IPS-18c (cell line): ENCODE measurements around the gene KANSL1L.

Experiments used
- H3K4me3 ChIP-seq: 2 replicates; pipeline ENCODE4 v1.7.0; 2013; ENCODE audit warnings: low read depth, mild to moderate bottlenecking, low read length, moderate library complexity; ENCODE audit not compliant: insufficient read depth
- H3K9me3 ChIP-seq: one replicate; pipeline ENCODE4 v1.6.1; 2013; ENCODE audit warnings: mild to moderate bottlenecking, low read length, moderate library complexity; ENCODE audit not compliant: control insufficient read depth, insufficient read depth

The KANSL1L gene

DNA sequence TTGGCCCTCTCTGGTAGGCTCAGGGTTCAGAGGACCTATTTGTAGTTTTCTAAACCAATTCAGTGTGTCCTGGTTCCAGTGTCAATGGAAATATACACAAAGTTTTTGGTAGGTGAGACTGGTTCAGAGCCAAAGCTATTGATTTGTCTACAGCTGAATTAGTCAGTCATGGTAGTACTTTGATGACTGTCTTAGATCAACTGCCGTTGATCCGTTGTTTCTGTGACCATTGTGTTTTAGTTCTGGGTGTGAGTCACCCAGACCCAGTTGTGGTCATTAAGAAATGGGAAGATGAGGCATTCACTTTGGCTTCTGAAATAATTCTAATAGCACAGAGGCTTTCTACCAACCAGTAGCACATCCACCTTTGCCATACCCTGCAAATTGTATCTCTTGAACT lies 184.8 kb downstream of the KANSL1L start:
- no peak overlapping the region for H3K4me3 ChIP-seq
- H3K9me3 ChIP-seq = no peaks in the 10 kb centered on the region

DNA sequence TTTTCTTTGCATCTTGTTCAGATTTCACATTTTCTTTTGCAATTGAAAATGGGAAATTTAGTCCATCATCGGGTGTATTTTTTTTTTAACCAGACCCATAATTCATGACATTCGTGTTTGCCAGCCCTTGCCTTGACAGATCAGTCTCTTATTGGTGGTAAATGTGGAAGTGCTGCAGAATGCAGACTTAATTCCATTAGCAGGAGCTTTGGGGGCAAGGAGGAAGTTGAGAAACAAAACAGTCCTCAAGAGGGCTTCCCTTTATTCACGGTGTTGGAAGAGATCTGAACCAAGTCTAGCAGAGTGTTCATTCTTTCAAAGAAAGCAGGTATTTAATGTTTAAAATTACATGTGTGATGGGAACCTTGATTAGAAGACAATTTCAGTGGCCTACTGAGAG lies 185.3 kb downstream of the KANSL1L start:
- Histone ChIP-seq H3K9me3 (no peaks in the 10 kb centered on the region), H3K4me3 (no peak overlapping the region)

DNA sequence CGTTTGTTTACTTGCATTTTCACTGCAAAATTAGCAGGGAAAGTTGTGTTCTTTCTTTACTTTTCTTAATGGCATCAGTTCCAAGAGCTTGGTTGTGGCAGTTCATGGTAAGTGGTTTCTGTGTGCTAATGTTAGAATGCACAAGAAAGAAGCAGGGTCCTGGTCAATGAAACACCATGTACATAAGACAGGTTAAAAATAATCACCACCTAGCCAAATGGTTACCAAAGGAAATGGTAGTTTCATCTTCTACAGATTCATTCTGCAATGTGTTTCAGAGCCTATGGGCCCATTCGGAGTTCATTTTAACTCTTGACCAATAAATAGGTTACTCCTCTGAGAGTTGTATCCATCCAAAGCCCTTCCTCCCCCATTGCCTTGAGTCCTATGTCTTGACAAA lies 186.9 kb downstream of the KANSL1L start:
- no peaks in the 10 kb centered on the region for H3K9me3 ChIP-seq
- H3K4me3 ChIP-seq = no peak overlapping the region

DNA sequence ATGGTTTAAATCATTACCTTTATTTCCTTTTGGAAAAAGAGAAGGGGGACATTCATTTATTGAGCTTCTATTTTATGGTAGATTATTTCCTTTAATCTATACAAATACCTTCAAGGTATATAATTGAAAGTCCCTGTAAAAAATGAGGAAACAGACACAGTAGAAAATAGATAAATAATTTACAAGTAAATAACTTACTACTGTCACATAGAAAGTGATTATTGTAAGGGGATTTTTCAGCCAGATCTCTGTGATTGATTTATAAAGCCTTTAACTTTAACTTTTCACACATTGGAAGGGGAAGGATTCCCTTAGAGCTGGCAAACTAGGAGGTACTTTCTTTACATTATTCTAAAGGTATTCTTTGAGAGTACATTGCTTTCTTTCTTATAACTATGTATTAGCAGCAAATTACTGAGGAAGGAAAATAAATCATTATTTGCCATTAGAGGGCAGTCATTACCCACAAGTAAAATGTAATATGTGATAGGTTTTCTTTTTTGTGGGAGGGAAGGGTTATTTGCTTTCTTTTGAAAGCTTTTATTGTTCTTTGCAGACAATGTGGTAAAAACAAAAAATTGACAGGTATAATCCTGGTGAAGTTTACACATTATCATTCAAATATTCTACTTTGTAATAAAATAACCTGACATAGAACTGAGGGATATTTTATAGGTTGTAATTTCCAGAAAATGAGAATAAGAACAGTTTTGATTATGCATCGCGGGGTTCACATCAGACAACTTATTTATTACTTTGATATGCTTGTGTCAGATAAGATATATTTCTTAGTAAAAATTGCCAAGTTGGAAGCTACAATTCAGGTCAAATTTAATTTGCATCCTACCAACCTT lies 193.6 kb downstream of the KANSL1L start:
- Histone ChIP-seq H3K4me3 (no peak overlapping the region), H3K9me3 (no peaks in the 10 kb centered on the region)

DNA sequence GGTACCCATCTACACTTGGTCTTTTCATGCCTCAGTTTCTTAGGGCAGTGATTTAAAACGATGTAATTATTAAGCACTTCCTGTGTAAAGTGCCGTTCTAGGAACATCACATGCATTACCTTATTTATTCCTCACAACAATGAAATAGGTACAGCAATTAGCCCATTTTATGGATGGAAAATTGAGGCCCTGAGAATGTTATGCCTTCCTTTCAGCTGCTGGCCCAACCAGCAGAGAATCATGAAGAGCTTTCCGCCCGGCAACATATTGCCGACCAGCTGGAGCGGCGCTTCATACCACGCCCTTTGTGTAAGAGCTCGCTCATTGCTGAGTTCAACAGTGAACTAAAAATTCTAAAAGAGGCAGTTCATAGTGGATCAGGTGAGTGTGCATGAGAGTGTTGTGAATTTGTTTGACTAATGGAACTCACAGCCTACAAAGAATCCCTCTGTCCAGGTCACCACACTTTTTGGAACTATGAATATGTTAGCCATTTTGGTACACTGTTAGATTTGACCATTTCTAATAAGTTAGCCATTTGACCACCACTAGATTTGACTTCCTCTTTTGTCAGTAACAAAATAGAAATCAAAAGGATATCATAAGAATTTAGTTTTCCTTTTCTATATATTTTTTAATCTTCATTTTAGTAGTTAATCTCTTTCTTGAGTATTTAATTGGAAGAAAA lies 194.4 kb downstream of the KANSL1L start:
- no peak overlapping the region for H3K4me3 ChIP-seq
- no peaks in the 10 kb centered on the region for H3K9me3 ChIP-seq

DNA sequence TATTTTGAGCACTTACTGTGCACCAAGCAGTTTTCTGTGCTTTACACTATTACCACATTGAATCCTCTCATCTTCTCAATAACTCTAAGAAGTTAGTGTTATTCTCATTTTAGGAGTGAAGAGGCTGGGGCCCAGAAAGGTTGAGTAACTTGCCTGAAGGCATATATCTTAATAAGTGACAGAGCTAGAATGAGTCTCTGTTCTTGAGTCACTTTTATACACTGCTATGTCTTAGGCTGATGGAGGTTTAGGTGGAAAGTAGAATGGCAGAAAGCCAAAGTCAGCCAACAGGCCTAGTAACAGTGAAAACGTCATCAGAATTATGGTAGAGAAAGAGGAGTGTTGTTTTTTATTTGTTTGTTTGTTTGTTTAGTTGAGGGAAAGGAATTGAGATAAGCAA lies 196.6 kb downstream of the KANSL1L start:
- Histone ChIP-seq H3K4me3 (no peak overlapping the region), H3K9me3 (no peaks in the 10 kb centered on the region)

DNA sequence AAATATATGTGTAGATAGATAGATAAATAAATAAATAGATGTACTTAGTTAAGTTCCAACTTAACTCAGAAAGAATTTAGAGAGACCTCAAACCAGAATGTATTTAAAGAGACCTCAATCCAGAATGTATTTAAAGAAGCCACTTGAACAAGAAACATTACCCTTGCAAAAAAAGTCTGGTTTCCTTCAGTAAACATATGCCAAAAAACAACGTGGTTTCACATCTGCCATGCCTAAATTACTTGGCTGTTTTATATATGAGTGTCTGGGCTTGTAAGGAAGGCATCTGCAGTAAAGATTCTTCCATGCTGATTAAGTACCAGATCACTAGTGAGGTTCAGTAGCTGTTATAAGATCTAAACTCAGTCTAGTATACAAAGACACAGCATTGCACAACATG lies 197.9 kb downstream of the KANSL1L start:
- Histone ChIP-seq H3K4me3 (no peak overlapping the region), H3K9me3 (no peaks in the 10 kb centered on the region)
